ENCODE measurements around the gene TSPAN31. TPM values are rescaled to one million over a fixed set of nuclear protein-coding genes. Genes with fewer than 3 reads are reported as not detected.
"Not testable (repeated sequence)": the region's sequence is repeated elsewhere in the genome, so short reads cannot be mapped to it uniquely, and the experiment has no call there.

The TSPAN31 gene
- total RNA-seq = 1 to 10 TPM; 6.4 to 7.7 TPM

GRCh38 chr12:57744777-57745484 lies at the start of gene TSPAN31:
Gene TSPAN31, plus strand, starts transcription at chr12:57745039. Its CDS starts 116 bp downstream, at chr12:57745155.
- no peaks in the 10 kb centered on the region for H3K9me3 Mint-ChIP-seq
- peaks cover 40% of the 10 kb centered on the region for H3K4me1 Mint-ChIP-seq (ENCODE audit: low read depth)
- H3K36me3 Mint-ChIP-seq (ENCODE audit: low read depth) = peaks cover 32% of the 10 kb centered on the region
- peak within 1 kb of the TSS; percentile 85 for H3K4me3 Mint-ChIP-seq
- DNase-seq = peak; percentile 99
- no peaks in the 10 kb centered on the region for H3K27me3 Mint-ChIP-seq (ENCODE audit: low read depth)
- intact Hi-C loops (cut with micrococcal nuclease) = loop anchor here (1.0 to 5.0 kb wide), 3 partner anchors 7 to 503 kb away; partner anchors contain the start of genes ARHGAP9 and CDK4
- H3K27ac Mint-ChIP-seq = peak within 1 kb of the TSS; percentile 94
- CTCF ChIA-PET = interaction anchor here (0.6 to 2.3 kb wide), 7 partner anchors 12 to 285 kb away, joined by 3 to 8 read pairs (median 4); partner anchors contain the start of gene OS9

DNA sequence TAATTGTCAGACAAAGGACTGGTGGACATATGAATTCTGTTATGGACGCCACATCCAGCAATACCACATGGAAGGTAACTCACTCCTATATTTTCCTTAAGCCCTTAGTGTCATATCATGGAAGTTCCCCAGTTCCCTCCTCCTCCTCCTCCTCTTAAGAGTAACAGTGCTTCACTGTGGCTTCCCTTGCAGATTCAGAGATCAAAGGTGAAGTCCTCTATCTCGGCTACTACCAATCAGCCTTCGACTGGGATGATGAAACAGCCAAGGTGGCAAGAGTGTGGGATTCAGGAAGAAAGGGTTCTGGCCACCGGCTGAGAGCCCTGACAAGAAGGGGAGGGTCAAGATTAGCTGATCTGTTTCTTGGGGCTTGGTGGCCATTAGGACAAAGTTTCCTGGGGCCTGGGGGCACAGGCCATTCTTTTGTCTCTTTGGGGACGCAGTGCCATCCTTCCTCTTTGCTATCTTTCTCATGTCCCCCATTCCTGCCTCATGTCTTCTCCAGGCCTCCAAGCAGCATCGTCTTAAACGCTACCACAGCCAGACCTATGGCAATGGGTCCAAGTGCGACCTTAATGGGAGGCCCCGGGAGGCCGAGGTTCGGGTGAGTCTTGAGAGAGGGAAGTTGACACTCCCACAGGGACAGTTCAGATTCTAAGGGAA lies 48.9 kb upstream of the TSPAN31 start:
- Mint-ChIP-seq H3K27ac (no peak overlapping the region), H3K4me1 (ENCODE audit: low read depth) (peaks cover 3% of the 10 kb centered on the region), H3K4me3 (peak overlapping the region; percentile 4), H3K27me3 (ENCODE audit: low read depth) (no peaks in the 10 kb centered on the region), H3K36me3 (ENCODE audit: low read depth) (peaks cover 29% of the 10 kb centered on the region), H3K9me3 (no peaks in the 10 kb centered on the region)
- DNase-seq = no peak
- intact Hi-C loops (cut with micrococcal nuclease) = no loop called here
- CTCF ChIA-PET = no interaction called here

DNA sequence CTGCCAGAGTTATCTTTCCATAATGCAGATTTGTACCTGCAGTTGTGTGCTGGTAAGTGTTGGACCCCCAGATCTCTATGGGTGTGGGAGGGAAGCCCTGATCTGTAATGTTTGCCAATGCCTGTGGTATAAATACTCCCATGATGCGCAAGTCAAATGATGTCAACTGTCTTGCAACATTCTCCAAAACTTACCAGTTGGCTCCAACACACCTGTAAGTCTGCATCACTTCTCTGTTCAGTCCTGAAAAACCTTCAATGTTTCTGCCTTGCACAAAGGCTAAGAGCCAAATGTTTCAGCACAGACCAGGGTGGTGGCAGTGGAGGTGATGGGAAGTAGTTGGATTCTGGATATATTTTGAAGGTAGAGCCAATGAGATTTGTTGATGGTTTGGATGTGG lies 47.8 kb upstream of the TSPAN31 start:
- H3K27me3 Mint-ChIP-seq (ENCODE audit: low read depth) = no peaks in the 10 kb centered on the region
- H3K36me3 Mint-ChIP-seq (ENCODE audit: low read depth) = peaks cover 30% of the 10 kb centered on the region
- CTCF ChIA-PET = no interaction called here
- intact Hi-C loops (cut with micrococcal nuclease) = no loop called here
- no peaks in the 10 kb centered on the region for H3K9me3 Mint-ChIP-seq
- DNase-seq = no peak
- peaks cover 3% of the 10 kb centered on the region for H3K4me1 Mint-ChIP-seq (ENCODE audit: low read depth)
- H3K4me3 Mint-ChIP-seq = no peak overlapping the region
- no peak overlapping the region for H3K27ac Mint-ChIP-seq

GRCh38 chr12:57698414-57698813 lies 46.4 kb upstream of the TSPAN31 start:
- CTCF ChIA-PET = no interaction called here
- peaks cover 1% of the 10 kb centered on the region for H3K9me3 Mint-ChIP-seq
- no peak overlapping the region for H3K27ac Mint-ChIP-seq
- H3K36me3 Mint-ChIP-seq (ENCODE audit: low read depth) = peaks cover 42% of the 10 kb centered on the region
- no peak for DNase-seq
- intact Hi-C loops (cut with micrococcal nuclease) = no loop called here
- peaks cover 3% of the 10 kb centered on the region for H3K4me1 Mint-ChIP-seq (ENCODE audit: low read depth)
- no peak overlapping the region for H3K4me3 Mint-ChIP-seq
- no peaks in the 10 kb centered on the region for H3K27me3 Mint-ChIP-seq (ENCODE audit: low read depth)

DNA sequence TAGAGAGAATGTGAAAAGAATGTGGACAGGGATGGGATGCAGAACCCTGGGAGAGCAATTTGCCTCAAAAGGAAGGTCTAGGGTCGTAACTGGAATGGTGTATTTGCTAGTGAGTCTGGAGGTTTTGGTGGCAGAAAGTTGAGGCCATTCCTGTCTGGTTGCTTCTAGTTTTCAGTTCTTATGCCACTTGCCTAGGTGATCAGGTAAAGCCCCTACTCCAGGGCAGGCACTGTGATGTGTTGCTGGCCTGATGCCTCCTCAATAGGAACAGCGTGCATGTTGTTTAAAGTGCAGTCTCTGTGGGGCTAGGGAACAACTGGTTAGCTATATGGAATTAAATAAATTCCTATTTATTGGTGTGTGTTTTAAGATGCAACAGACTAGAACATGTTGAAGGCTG lies 44.5 kb upstream of the TSPAN31 start:
- H3K27ac Mint-ChIP-seq = no peak overlapping the region

GRCh38 chr12:57707250-57707649 lies 37.6 kb upstream of the TSPAN31 start:
- Mint-ChIP-seq H3K9me3 (peaks cover 5% of the 10 kb centered on the region), H3K36me3 (ENCODE audit: low read depth) (peaks cover 34% of the 10 kb centered on the region), H3K27me3 (ENCODE audit: low read depth) (no peaks in the 10 kb centered on the region), H3K4me3 (no peak overlapping the region), H3K4me1 (ENCODE audit: low read depth) (peaks cover 2% of the 10 kb centered on the region), H3K27ac (no peak overlapping the region)
- CTCF ChIA-PET = interaction anchor here (0.7 kb wide), 1 partner anchor 11 kb away, joined by 3 read pairs; no protein-coding TSS in a partner anchor
- intact Hi-C loops (cut with micrococcal nuclease) = no loop called here
- no peak for DNase-seq

More for the DNA sequence above, 44.5 kb upstream of the TSPAN31 start:
- Mint-ChIP-seq H3K27me3 (ENCODE audit: low read depth) (no peaks in the 10 kb centered on the region), H3K4me3 (no peak overlapping the region), H3K9me3 (peaks cover 5% of the 10 kb centered on the region), H3K4me1 (ENCODE audit: low read depth) (peaks cover 3% of the 10 kb centered on the region), H3K36me3 (ENCODE audit: low read depth) (peaks cover 51% of the 10 kb centered on the region)
- DNase-seq = no peak
- intact Hi-C loops (cut with micrococcal nuclease) = no loop called here
- CTCF ChIA-PET = no interaction called here

DNA sequence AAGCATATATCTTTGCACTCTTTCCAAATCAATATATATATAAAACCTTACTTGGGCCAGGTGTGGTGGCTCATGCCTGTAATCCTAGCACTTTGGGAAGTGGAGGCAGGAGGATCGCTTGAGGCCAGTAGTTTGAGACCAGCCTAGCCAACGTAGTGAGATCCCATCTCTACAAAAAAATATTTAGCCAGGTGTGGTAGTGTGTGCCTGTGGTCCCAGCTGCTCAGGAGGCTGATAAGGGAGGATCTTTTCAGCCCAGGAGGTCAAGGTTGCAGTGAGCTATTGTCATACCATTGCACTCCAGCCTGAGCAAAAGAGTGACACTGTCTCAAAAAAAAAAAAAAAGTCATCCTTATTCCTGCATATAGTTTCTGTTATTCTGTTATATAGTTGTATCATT lies 36.5 kb upstream of the TSPAN31 start:
- H3K27ac Mint-ChIP-seq = no peak overlapping the region
- peaks cover 24% of the 10 kb centered on the region for H3K36me3 Mint-ChIP-seq (ENCODE audit: low read depth)
- H3K4me3 Mint-ChIP-seq = no peak overlapping the region
- CTCF ChIA-PET = no interaction called here
- no peaks in the 10 kb centered on the region for H3K27me3 Mint-ChIP-seq (ENCODE audit: low read depth)
- intact Hi-C loops (cut with micrococcal nuclease) = no loop called here
- H3K9me3 Mint-ChIP-seq = peaks cover 3% of the 10 kb centered on the region
- H3K4me1 Mint-ChIP-seq (ENCODE audit: low read depth) = peaks cover 2% of the 10 kb centered on the region
- DNase-seq = no peak

- no peaks in the 10 kb centered on the region for H3K4me1 Mint-ChIP-seq (ENCODE audit: low read depth)
- CTCF ChIA-PET = interaction anchor here (1.0 kb wide), 1 partner anchor 128 kb away, joined by 4 read pairs; no protein-coding TSS in a partner anchor
- intact Hi-C loops (cut with micrococcal nuclease) = no loop called here
Observed at GRCh38 chr12:57712701-57713100, 32.1 kb upstream of the TSPAN31 start.

DNA sequence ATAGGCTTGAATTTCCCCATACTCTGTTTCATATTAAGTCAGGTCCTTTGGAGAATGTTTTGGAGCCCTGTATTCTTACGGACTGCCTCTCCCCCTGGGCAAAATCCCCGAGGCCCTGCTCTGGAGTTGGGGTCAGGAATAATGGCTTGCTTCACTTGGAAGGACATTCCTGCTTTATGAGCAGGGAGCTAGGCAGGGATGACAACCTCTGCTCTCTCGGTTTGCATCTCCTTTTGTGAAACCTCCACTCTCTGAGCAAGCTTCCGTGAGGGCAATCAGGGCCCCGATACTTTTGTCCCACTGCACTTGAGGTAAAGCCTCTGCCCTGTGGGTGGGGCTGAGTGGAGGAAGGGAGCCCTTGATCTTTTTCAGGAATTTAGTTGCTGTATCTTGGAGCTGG lies 31.6 kb upstream of the TSPAN31 start:
- intact Hi-C loops (cut with micrococcal nuclease) = no loop called here
- no peak for DNase-seq
- Mint-ChIP-seq H3K27ac (no peak overlapping the region), H3K4me1 (ENCODE audit: low read depth) (no peaks in the 10 kb centered on the region), H3K9me3 (no peaks in the 10 kb centered on the region), H3K27me3 (ENCODE audit: low read depth) (no peaks in the 10 kb centered on the region), H3K36me3 (ENCODE audit: low read depth) (peaks cover 19% of the 10 kb centered on the region), H3K4me3 (no peak overlapping the region)
- CTCF ChIA-PET = interaction anchor here (0.6 to 1.0 kb wide), 3 partner anchors 128 to 406 kb away, joined by 3 to 4 read pairs (median 3); no protein-coding TSS in a partner anchor

More at GRCh38 chr12:57712701-57713100, 32.1 kb upstream of the TSPAN31 start:
- H3K4me3 Mint-ChIP-seq = no peak overlapping the region
- no peaks in the 10 kb centered on the region for H3K9me3 Mint-ChIP-seq
- no peak for DNase-seq
- no peak overlapping the region for H3K27ac Mint-ChIP-seq
- peaks cover 16% of the 10 kb centered on the region for H3K36me3 Mint-ChIP-seq (ENCODE audit: low read depth)
- H3K27me3 Mint-ChIP-seq (ENCODE audit: low read depth) = no peaks in the 10 kb centered on the region

DNA sequence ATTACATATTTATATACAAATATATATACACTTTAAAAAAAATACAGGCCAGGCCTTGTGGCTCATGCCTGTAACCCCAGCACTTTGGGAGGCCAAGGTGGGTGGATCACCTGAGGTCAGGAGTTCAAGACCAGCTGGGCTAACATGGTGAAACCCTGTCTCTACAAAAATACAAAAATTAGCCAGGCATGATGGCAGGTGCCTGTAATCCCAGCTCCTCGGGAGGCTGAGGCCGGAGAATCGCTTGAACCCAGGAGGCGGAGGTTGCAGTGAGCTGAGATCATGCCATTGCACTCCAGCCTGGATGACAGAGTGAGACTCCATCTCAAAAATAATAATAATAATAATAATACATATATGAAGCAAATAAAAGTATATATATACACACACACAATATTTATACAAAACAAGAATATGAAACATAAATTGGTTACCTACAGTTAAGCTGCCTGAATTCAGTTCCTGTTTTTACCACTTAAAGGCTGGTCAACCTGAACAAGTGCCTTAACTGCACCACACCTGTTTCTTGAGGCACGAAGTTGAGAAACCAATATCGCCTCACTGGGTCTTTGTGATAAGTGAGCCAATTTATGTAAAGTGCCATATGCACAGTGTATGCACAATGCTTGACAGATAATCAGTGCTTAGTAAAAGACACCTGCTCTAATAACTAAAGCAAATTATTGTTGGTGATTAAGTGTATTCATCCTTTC lies 29.6 kb upstream of the TSPAN31 start:
- H3K9me3 Mint-ChIP-seq; intact Hi-C loops (cut with micrococcal nuclease); CTCF ChIA-PET; H3K27me3 Mint-ChIP-seq (ENCODE audit: low read depth); H3K4me3 Mint-ChIP-seq; DNase-seq; H3K4me1 Mint-ChIP-seq (ENCODE audit: low read depth); H3K27ac Mint-ChIP-seq: not testable (repeated sequence)
- peaks cover 24% of the 10 kb centered on the region for H3K36me3 Mint-ChIP-seq (ENCODE audit: low read depth)

DNA sequence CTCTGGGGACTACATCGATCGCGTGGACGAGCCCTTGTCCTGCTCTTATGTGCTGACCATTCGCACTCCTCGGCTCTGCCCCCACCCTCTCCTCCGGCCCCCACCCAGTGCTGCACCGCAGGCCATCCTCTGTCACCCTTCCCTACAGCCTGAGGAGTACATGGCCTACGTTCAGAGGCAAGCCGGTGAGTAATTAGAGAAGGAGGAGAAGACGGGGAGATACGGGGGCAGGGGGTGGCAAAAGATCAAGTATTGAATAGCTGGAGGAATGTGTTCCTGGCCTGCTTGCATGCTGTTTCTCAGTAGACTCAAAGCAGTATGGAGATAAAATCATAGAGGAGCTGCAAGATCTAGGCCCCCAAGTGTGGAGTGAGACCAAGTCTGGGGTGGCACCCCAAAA lies 29.1 kb upstream of the TSPAN31 start:
- intact Hi-C loops (cut with micrococcal nuclease) = no loop called here
- H3K9me3 Mint-ChIP-seq = no peaks in the 10 kb centered on the region
- H3K27me3 Mint-ChIP-seq (ENCODE audit: low read depth) = no peaks in the 10 kb centered on the region
- H3K4me1 Mint-ChIP-seq (ENCODE audit: low read depth) = no peaks in the 10 kb centered on the region
- no peak overlapping the region for H3K27ac Mint-ChIP-seq
- peaks cover 23% of the 10 kb centered on the region for H3K36me3 Mint-ChIP-seq (ENCODE audit: low read depth)
- CTCF ChIA-PET = interaction anchor here (0.5 kb wide), 1 partner anchor 503 kb away, joined by 6 read pairs; no protein-coding TSS in a partner anchor
- no peak overlapping the region for H3K4me3 Mint-ChIP-seq
- no peak for DNase-seq

- DNase-seq = no peak
- Mint-ChIP-seq H3K27me3 (ENCODE audit: low read depth) (no peaks in the 10 kb centered on the region), H3K36me3 (ENCODE audit: low read depth) (peaks cover 24% of the 10 kb centered on the region), H3K9me3 (no peaks in the 10 kb centered on the region), H3K27ac (no peak overlapping the region), H3K4me1 (ENCODE audit: low read depth) (no peaks in the 10 kb centered on the region), H3K4me3 (no peak overlapping the region)
- CTCF ChIA-PET = interaction anchor here (0.5 kb wide), 1 partner anchor 503 kb away, joined by 6 read pairs; no protein-coding TSS in a partner anchor
- intact Hi-C loops (cut with micrococcal nuclease) = no loop called here
Observed at GRCh38 chr12:57716305-57716704, 28.5 kb upstream of the TSPAN31 start.

Measured in activated naive CD4-positive, alpha-beta T cell treated with anti-CD3 and anti-CD28 coated beads for 36 hours (primary cell).